ENCODE data around the gene CDH4. TPM values are rescaled to one million over a fixed set of nuclear protein-coding genes. Genes with fewer than 3 reads are reported as not detected.

The CDH4 gene
- total RNA-seq, 1 donor from 2014 or later, result not detected

DNA sequence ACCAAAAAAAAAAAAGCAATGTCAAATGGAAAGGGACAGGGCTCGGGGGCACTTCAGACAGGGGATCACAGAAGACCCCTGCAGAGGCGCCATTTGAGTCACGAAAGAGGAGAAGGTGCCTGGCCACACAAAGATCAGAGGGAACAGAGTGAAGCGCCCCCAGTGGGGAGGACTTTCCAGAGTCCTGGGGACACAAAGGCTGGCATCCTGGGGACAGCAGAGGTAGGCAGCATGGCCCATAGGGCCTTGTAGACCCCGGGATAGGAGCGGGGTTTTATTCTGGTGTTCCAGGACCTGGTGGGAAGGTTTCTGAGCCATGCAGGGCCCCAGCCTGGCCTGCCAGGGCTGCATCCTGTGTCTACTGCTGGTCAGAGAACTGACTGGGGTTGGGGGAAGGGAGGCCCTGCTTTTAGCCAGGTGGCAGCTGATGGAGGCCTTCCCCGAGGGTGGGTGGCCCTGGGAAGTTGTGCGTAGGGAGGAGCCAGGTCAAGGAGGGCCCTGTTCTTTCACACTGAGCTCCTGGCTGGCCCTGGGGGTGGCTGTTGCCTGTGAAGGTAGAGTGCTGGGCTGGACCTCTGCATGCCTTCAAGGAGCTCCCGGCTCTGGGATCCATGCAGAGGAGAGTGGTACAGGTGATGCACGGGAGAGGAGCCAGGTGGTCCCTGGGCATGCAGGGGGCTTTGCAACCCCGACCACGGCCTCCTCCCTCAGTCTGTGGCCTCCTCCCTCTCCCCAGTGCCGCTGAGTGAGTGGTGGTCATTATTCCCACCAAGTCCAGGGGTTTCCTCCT lies 117.9 kb downstream of the CDH4 start:
- DNase-seq (ENCODE audit: low spot score in 2 of 2), result no peak
- Histone ChIP-seq H3K9me3 (no peaks in the 10 kb centered on the region), H3K27me3 (no peaks in the 10 kb centered on the region), H3K4me1 (no peaks in the 10 kb centered on the region), H3K27ac (no peak overlapping the region), H3K36me3 (no peaks in the 10 kb centered on the region), H3K4me3 (no peak overlapping the region)
- intact Hi-C loops (cut with DNase I), result no loop called here
- TF ChIP-seq, protein P1, sequence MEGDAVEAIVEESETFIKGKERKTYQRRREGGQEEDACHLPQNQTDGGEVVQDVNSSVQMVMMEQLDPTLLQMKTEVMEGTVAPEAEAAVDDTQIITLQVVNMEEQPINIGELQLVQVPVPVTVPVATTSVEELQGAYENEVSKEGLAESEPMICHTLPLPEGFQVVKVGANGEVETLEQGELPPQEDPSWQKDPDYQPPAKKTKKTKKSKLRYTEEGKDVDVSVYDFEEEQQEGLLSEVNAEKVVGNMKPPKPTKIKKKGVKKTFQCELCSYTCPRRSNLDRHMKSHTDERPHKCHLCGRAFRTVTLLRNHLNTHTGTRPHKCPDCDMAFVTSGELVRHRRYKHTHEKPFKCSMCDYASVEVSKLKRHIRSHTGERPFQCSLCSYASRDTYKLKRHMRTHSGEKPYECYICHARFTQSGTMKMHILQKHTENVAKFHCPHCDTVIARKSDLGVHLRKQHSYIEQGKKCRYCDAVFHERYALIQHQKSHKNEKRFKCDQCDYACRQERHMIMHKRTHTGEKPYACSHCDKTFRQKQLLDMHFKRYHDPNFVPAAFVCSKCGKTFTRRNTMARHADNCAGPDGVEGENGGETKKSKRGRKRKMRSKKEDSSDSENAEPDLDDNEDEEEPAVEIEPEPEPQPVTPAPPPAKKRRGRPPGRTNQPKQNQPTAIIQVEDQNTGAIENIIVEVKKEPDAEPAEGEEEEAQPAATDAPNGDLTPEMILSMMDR (IDR thresholded peaks at IDR 0.05), result no peak

DNA sequence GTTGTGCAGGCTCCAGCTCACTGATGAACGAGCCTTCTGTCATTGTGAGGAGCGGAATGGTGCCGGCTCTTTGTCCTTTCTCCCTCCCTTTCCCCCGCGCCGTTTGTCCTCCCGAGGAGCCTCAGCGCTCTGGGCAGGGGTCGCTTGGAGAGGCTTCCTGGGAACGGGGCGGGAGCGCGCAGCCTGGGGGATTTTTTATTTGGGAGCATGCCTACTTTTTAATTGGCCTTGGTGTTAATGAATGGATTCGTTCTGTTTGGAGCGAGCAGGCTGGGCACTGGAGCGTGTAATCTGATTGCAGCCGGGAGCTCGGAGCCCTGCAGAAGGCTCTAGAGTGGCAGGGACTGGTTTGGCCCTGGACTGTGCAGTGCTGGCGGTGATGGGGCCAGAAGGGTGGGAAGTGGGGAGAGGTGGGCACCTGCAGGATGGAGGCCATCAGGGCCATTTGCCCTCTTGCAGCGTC lies 118.8 kb downstream of the CDH4 start:
- DNase-seq (ENCODE audit: low spot score in 2 of 2), result no peak
- TF ChIP-seq, protein P1 (IDR thresholded peaks at IDR 0.05), result no peak
- no peaks in the 10 kb centered on the region for H3K36me3 ChIP-seq
- no peaks in the 10 kb centered on the region for H3K4me1 ChIP-seq
- intact Hi-C loops (cut with DNase I), result no loop called here
- H3K9me3 ChIP-seq, result no peaks in the 10 kb centered on the region
- H3K27ac ChIP-seq, result no peak overlapping the region
- no peak overlapping the region for H3K4me3 ChIP-seq
- no peaks in the 10 kb centered on the region for H3K27me3 ChIP-seq

DNA sequence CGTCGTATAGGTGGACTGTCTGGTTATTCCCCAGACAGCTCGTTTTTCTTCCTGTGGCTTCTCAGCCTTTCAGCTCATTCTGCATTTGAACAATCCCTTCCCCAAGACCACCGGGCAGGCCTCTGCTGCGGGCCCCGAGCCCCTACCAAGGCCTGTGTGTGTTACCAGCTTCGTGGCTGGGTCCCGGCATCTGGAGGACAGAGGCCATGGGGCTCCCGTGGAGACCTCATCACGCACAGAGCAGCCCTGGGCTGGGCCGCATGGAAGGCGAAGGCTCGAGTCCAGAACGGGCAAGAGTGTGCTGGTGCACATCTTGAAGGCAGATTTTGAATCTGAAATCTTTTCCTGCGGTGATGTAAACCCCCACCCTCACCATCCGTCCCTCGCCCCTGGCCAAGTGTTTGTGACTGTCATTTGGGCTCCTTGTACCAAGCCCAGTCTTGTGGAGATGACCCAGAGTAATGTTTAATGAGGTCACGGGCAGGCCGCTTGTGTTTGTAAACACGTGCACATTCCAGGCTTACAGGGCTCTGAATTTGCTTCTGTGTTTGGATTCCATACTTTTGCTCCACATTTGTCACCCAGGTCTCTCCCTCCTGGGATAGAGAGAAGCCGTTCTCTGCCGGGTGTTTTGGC lies 119.6 kb downstream of the CDH4 start:
- TF ChIP-seq, protein P1 (IDR thresholded peaks at IDR 0.05), result no peak
- DNase-seq (ENCODE audit: low spot score in 2 of 2), result no peak
- intact Hi-C loops (cut with DNase I), result no loop called here
- no peaks in the 10 kb centered on the region for H3K9me3 ChIP-seq
- H3K4me3 ChIP-seq, result no peak overlapping the region
- H3K4me1 ChIP-seq, result no peaks in the 10 kb centered on the region
- H3K27me3 ChIP-seq, result no peaks in the 10 kb centered on the region
- no peaks in the 10 kb centered on the region for H3K36me3 ChIP-seq
- H3K27ac ChIP-seq, result no peak overlapping the region

DNA sequence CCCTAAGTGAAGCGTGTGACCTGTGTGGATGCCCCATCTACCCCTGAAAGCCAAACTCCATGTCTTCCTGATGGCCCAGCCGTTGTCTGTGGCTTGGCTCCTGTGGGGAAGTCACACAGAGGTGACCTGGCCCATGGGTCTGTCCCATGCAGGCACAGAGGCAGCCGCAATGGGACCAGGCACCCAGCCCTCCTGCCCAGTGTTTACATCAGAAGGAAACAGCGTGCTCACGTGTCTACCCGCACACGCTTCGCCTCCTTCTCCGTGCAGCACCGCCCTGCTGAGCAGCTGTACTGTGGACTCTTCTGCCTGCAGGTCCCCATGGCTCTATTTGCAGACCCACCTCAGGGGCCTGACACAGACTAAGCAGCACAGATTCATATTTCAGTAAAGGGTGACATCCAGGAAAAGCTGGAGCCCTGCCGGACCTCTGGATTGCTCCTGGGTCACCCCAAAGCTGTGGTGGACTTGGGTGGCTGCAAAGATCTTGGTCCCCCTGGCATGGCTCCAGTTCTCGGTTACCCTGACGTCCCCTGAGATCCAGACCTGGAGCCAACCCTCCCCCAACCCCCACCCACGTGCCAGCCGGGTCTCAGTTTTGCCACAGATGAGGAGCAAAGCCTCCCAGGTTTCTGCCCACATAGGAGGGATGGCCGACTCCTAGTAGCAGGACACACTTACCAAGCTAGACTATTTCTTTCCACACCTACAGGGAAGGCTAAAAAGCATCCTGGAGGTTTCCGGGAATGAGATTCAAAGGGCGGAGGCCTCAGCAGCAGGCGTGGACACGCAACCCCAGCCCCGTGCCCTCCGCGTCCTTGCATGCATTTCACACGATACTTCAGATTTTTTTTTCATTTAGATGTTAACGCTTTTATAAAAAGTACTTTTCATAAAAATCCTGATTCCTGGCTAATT lies 120.3 kb downstream of the CDH4 start:
- TF ChIP-seq, protein P1 (IDR thresholded peaks at IDR 0.05), result no peak
- no peak overlapping the region for H3K4me3 ChIP-seq
- H3K36me3 ChIP-seq, result no peaks in the 10 kb centered on the region
- H3K4me1 ChIP-seq, result no peaks in the 10 kb centered on the region
- H3K9me3 ChIP-seq, result no peaks in the 10 kb centered on the region
- no peak for DNase-seq (ENCODE audit: low spot score in 2 of 2)
- H3K27me3 ChIP-seq, result no peaks in the 10 kb centered on the region
- intact Hi-C loops (cut with DNase I), result no loop called here
- no peak overlapping the region for H3K27ac ChIP-seq

DNA sequence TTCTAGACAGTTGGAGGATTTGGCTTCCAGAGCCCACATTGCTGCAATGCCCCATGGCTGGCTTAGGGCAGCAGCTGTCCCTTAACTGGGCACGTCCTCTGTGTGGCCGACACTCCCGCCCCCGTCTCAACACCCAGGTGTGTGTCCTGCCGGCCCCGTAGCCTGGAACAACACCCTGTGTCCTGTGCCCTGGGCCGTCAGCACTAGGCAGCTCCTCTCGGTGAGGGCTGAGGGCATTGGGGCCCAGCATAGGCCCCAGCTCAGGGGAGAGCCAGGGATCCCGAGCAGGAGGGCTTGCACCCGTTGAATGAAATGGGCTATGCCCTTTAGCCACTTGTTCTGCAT lies 121.0 kb downstream of the CDH4 start:
- Histone ChIP-seq H3K4me1 (no peaks in the 10 kb centered on the region), H3K9me3 (no peaks in the 10 kb centered on the region), H3K27ac (no peak overlapping the region), H3K4me3 (no peak overlapping the region), H3K27me3 (no peaks in the 10 kb centered on the region), H3K36me3 (no peaks in the 10 kb centered on the region)
- no peak for DNase-seq (ENCODE audit: low spot score in 2 of 2)
- TF ChIP-seq, protein P1 (IDR thresholded peaks at IDR 0.05), result no peak
- intact Hi-C loops (cut with DNase I), result no loop called here
